AG09309 (cell line): Measurements from ENCODE around the gene TRAPPC8.

Experiments used
- DNase-seq: peaks from one replicate; pipeline ENCODE4 v3.0.0-alpha.2; 2010; ENCODE audit warnings: low read depth
- H3K4me3 ChIP-seq: 2 replicates; pipeline ENCODE4 v1.5.1; 2011; ENCODE audit warnings: mild to moderate bottlenecking, low read depth, low read length, moderate library complexity; ENCODE audit not compliant: control insufficient read depth
- TF ChIP-seq, protein P1 (sequence below): IDR thresholded peaks from 2 replicates; pipeline ENCODE4 v1.5.1; 2011; ENCODE audit warnings: mild to moderate bottlenecking, low read depth, low read length, inconsistent platforms; ENCODE audit not compliant: insufficient read depth, control insufficient read depth; ENCODE audit errors: missing control alignments

TRAPPC8 gene

DNA sequence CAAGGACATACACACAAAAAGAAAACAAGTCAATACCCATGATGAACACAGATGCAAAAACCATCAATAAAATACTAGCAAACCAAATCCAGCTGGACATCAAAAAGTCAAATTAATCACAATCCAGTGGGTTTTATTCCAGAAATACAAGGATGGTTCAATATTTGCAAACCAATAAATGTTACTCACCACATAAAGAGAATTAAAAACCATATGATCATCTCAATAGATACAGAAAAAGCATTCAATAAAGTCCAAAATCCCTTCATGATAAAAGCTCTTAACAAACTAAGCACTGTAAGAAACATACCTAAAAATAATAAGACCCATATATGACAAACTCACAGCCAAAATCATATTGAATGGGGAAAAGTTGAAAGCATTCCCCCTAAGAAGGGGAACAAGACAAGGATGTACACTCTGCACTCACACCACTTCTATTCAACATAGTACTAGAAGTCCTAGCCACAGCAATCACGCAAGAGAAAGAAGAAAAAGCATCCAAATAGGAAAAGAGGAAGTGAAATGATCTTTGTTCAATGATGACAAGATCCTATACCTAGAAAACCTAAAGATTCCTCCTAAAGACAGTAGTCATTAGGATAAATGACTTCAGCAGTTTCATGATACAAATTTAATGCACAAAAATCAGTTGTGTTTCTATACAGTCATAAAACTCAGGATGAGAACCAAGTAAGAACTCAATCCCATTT, 62.6 kb downstream of the TRAPPC8 start:
- no peak overlapping the region for H3K4me3 ChIP-seq
- TF ChIP-seq, protein P1, sequence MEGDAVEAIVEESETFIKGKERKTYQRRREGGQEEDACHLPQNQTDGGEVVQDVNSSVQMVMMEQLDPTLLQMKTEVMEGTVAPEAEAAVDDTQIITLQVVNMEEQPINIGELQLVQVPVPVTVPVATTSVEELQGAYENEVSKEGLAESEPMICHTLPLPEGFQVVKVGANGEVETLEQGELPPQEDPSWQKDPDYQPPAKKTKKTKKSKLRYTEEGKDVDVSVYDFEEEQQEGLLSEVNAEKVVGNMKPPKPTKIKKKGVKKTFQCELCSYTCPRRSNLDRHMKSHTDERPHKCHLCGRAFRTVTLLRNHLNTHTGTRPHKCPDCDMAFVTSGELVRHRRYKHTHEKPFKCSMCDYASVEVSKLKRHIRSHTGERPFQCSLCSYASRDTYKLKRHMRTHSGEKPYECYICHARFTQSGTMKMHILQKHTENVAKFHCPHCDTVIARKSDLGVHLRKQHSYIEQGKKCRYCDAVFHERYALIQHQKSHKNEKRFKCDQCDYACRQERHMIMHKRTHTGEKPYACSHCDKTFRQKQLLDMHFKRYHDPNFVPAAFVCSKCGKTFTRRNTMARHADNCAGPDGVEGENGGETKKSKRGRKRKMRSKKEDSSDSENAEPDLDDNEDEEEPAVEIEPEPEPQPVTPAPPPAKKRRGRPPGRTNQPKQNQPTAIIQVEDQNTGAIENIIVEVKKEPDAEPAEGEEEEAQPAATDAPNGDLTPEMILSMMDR = no peak
- no peak for DNase-seq

GRCh38 chr18:31878358-31878757, 64.6 kb downstream of the TRAPPC8 start:
- DNase-seq = no peak
- H3K4me3 ChIP-seq = no peak overlapping the region
- TF ChIP-seq, protein P1 = no peak

DNA sequence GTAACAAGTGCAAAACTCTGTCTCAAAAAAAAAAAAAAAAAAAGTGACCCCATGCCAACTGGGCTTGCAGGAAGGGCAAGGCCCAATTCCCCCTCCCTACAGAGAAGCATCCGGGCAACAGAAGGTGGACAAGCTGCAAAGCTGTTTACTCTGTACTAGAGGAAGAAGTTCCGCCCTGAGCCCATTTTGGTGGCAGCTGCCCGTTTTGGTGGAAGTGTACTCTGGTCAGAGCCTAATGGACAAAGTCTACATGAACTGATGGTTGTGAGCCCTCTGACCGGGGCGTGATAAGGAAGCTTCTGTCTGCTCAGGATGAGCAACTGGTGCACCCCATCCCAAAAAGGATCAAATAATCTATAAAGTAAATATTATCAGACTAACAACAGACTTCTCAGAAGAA, 65.0 kb downstream of the TRAPPC8 start:
- TF ChIP-seq, protein P1 = no peak
- no peak overlapping the region for H3K4me3 ChIP-seq
- no peak for DNase-seq

- TF ChIP-seq, protein P1 = no peak
- no peak overlapping the region for H3K4me3 ChIP-seq
- no peak for DNase-seq
These were observed 66.2 kb downstream of the TRAPPC8 start for GRCh38 chr18:31876707-31877106.

- DNase-seq = no peak
- TF ChIP-seq, protein P1 = no peak
- H3K4me3 ChIP-seq = no peak overlapping the region
These were observed 67.6 kb downstream of the TRAPPC8 start for GRCh38 chr18:31875301-31875700.

DNA sequence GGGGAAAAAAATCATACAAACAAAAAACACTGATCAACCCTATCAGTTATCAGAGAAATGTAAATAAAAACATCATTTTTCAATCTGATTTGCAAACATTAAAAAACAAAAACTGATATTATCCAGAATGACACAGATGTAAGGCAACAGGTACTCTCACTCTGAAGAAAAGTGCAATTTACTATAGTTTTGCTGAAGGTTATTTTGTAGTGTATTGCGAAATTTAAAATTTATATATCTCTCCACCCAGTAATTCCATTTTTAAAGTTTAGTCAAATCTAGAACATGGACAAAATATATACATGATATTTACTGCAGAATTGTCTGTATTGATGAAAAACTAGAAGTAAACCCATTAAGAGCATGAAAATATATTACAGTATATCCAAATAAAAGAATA, 79.8 kb downstream of the TRAPPC8 start:
- TF ChIP-seq, protein P1 = no peak
- H3K4me3 ChIP-seq = no peak overlapping the region
- DNase-seq = no peak
